IMR-90 (cell line): Measurements from ENCODE around the gene CAMK4. TPM values are rescaled to one million over a fixed set of nuclear protein-coding genes. Genes with fewer than 3 reads are reported as not detected.

Experiments
- ATAC-seq: fragments of 200-7000 bp; cut with Tn5 transposase; 2 replicates; pipeline ENCODE4 v1.9.1; 2020; ENCODE audit warnings: low read depth, mild to moderate bottlenecking, moderate library complexity
- BruUV-seq: library from RNA; stranded (reverse); fragments of 400-500 nt; replicated peaks from 2 replicates; lab custom pipeline; 2021; lab: Mats Ljungman, UMichigan
- CTCF ChIA-PET: fragments of 300-600 bp; formaldehyde crosslinking; extraction: SDS; loops from one replicate; lab custom pipeline; 2021; ENCODE audit warnings: antibody characterized with exemption; lab: Yijun Ruan, JAX
- POLR2A ChIA-PET: fragments of 300-600 bp; sonication (Branson Sonifier 250); formaldehyde crosslinking; loops from one replicate; lab custom pipeline; 2022; ENCODE audit warnings: antibody characterized with exemption; ENCODE audit not compliant: unreplicated experiment; lab: Charles Lee
- DNase-seq: peaks from one replicate; pipeline ENCODE4 v3.0.0; 2013
- H2AFZ ChIP-seq: replicated peaks from 2 replicates; pipeline ENCODE3; 2013; ENCODE audit warnings: low read length, mild to moderate bottlenecking; ENCODE audit not compliant: poor library complexity
- H2AK5ac ChIP-seq: 2 replicates; pipeline ENCODE4 v1.6.1; 2013; ENCODE audit warnings: low read depth, low read length, inconsistent platforms
- H2AK9ac ChIP-seq: replicated peaks from 2 replicates; pipeline ENCODE3; 2013; ENCODE audit warnings: mild to moderate bottlenecking, low read depth, low read length, moderate library complexity; ENCODE audit not compliant: poor library complexity
- H2BK120ac ChIP-seq: 2 replicates; pipeline ENCODE4 v1.6.1; 2013; ENCODE audit warnings: low read depth, low read length, inconsistent platforms
- H2BK15ac ChIP-seq: 3 replicates; pipeline ENCODE4 v1.6.1; 2013; ENCODE audit warnings: low read depth, low read length, inconsistent platforms
- H2BK20ac ChIP-seq: 2 replicates; pipeline ENCODE4 v1.6.1; 2013; ENCODE audit warnings: low read depth, mild to moderate bottlenecking, inconsistent platforms, low read length, moderate library complexity
- H2BK5ac ChIP-seq: 2 replicates; pipeline ENCODE4 v1.6.1; 2013; ENCODE audit warnings: mild to moderate bottlenecking, low read depth, low read length, inconsistent platforms; ENCODE audit not compliant: poor library complexity, severe bottlenecking
- H3K14ac ChIP-seq: replicated peaks from 2 replicates; pipeline ENCODE4 v1.6.1; 2013; ENCODE audit warnings: low read depth, low read length, inconsistent platforms
- H3K18ac ChIP-seq: 2 replicates; pipeline ENCODE4 v1.6.1; 2013; ENCODE audit warnings: low read depth, low read length, control low read depth
- H3K23ac ChIP-seq: 2 replicates; pipeline ENCODE4 v1.6.1; 2013; ENCODE audit warnings: low read depth, low read length, inconsistent platforms
- H3K27ac ChIP-seq: 2 replicates; pipeline ENCODE4 v1.5.1; 2013; ENCODE audit warnings: mild to moderate bottlenecking, control low read depth, low read length; ENCODE audit not compliant: insufficient read depth
- H3K27me3 ChIP-seq: 2 replicates; pipeline ENCODE4 v1.6.1; 2013; ENCODE audit warnings: low read length; ENCODE audit not compliant: control insufficient read depth, insufficient read depth
- H3K36me3 ChIP-seq: 2 replicates; pipeline ENCODE4 v1.6.1; 2013; ENCODE audit warnings: low read length, mixed read lengths; ENCODE audit not compliant: control insufficient read depth, insufficient read depth
- H3K4ac ChIP-seq: 2 replicates; pipeline ENCODE4 v1.6.1; 2013; ENCODE audit warnings: low read depth, low read length, inconsistent platforms
- H3K4me1 ChIP-seq: 2 replicates; pipeline ENCODE4 v1.6.1; 2013; ENCODE audit warnings: low read length, mixed read lengths; ENCODE audit not compliant: control insufficient read depth, insufficient read depth
- H3K4me2 ChIP-seq: 2 replicates; pipeline ENCODE4 v1.6.1; 2013; ENCODE audit warnings: low read depth, mild to moderate bottlenecking, control low read depth, low read length, moderate library complexity
- H3K4me3 ChIP-seq: 2 replicates; pipeline ENCODE4 v1.5.1; 2013; ENCODE audit warnings: low read depth, mild to moderate bottlenecking, control low read depth, low read length, moderate library complexity; ENCODE audit not compliant: insufficient read depth
- H3K56ac ChIP-seq: 2 replicates; pipeline ENCODE4 v1.6.1; 2013; ENCODE audit warnings: low read length, inconsistent platforms; ENCODE audit not compliant: insufficient read depth; ENCODE audit errors: extremely low read depth
- H3K79me1 ChIP-seq, 2 experiments: 2 replicates each; pipeline ENCODE4 v1.6.1; 2013; ENCODE audit warnings: low read length in 2 of 2, inconsistent platforms in 1 of 2, low read depth in 1 of 2
- H3K9ac ChIP-seq: 2 replicates; pipeline ENCODE4 v1.6.1; 2013; ENCODE audit warnings: low read depth, low read length, control low read depth
- H3K9me1 ChIP-seq: 2 replicates; pipeline ENCODE4 v1.6.1; 2013; ENCODE audit warnings: low read length, inconsistent platforms; ENCODE audit not compliant: insufficient read depth
- H3K9me3 ChIP-seq: 2 replicates; pipeline ENCODE4 v1.6.1; 2013; ENCODE audit warnings: low read length; ENCODE audit not compliant: control insufficient read depth, insufficient read depth
- H4K20me1 ChIP-seq: 2 replicates; pipeline ENCODE4 v1.6.1; 2013; ENCODE audit warnings: low read length, inconsistent platforms; ENCODE audit not compliant: insufficient read depth
- H4K5ac ChIP-seq: 2 replicates; pipeline ENCODE4 v1.6.1; 2013; ENCODE audit warnings: mild to moderate bottlenecking, low read depth, low read length, control low read depth
- H4K8ac ChIP-seq, 2 experiments: 2 replicates each; pipeline ENCODE4 v1.6.1; 2013; ENCODE audit warnings: low read depth in 2 of 2, low read length in 2 of 2, control low read depth in 1 of 2, inconsistent platforms in 1 of 2
- H4K91ac ChIP-seq: 2 replicates; pipeline ENCODE4 v1.6.1; 2013; ENCODE audit warnings: low read depth, low read length, inconsistent platforms; ENCODE audit not compliant: insufficient read depth
- BHLHE40 ChIP-seq: fragments of 150-350 bp; IDR thresholded peaks from 2 replicates; pipeline ENCODE4 v1.6.1; 2016; ENCODE audit warnings: mild to moderate bottlenecking, low read depth, low read length
- CEBPB ChIP-seq: IDR thresholded peaks from 2 replicates; pipeline ENCODE4 v1.6.1; 2012; ENCODE audit warnings: low read depth, low read length, improper control_type of control experiment
- CHD1 ChIP-seq: IDR thresholded peaks from 2 replicates; pipeline ENCODE4 v1.6.1; 2012; ENCODE audit warnings: low read depth, low read length, improper control_type of control experiment
- FOS ChIP-seq: fragments of 150-350 bp; IDR thresholded peaks from 2 replicates; pipeline ENCODE4 v1.6.1; 2016; ENCODE audit warnings: low read depth, low read length
- MAZ ChIP-seq: IDR thresholded peaks from 2 replicates; pipeline ENCODE4 v1.6.1; 2012; ENCODE audit warnings: low read depth, mild to moderate bottlenecking, low read length, improper control_type of control experiment, moderate library complexity, borderline replicate concordance
- NFE2L2 ChIP-seq: fragments of 150-350 bp; IDR thresholded peaks from 2 replicates; pipeline ENCODE4 v1.6.1; 2016; ENCODE audit warnings: low read depth, mild to moderate bottlenecking, low read length
- POLR2A ChIP-seq: IDR thresholded peaks from 2 replicates; pipeline ENCODE4 v1.6.1; 2012; ENCODE audit warnings: mild to moderate bottlenecking, low read depth, low read length
- RAD21 ChIP-seq: IDR thresholded peaks from 2 replicates; pipeline ENCODE4 v1.6.1; 2012; ENCODE audit warnings: low read length, improper control_type of control experiment
- RCOR1 ChIP-seq: IDR thresholded peaks from 2 replicates; pipeline ENCODE4 v1.6.1; 2012; ENCODE audit warnings: mild to moderate bottlenecking, low read length, improper control_type of control experiment; ENCODE audit not compliant: insufficient replicate concordance
- RFX5 ChIP-seq: IDR thresholded peaks from 2 replicates; pipeline ENCODE4 v1.8.0; 2012; ENCODE audit warnings: low read depth, mild to moderate bottlenecking, low read length, moderate library complexity
- SMC3 ChIP-seq: fragments of 150-350 bp; IDR thresholded peaks from 2 replicates; pipeline ENCODE4 v1.6.1; 2016; ENCODE audit warnings: low read depth, mild to moderate bottlenecking, antibody characterized with exemption, low read length, moderate library complexity
- WGBS, 2 experiments: methylation state at CpG; one replicate each; pipeline versions ENCODE4 v1.1.5 to v1.1.7; 2013; ENCODE audit warnings: missing lambda C conversion rate in 2 of 2; ENCODE audit not compliant: insufficient read length in 1 of 2; ENCODE audit errors: extremely low coverage in 2 of 2; 5-methylcytosine and 5-hydroxymethylcytosine counted together
- dilution Hi-C: fragments of 300-500 bp; cut with HindIII; formaldehyde crosslinking; loops from one replicate; pipeline ENCODE4 v1.14.3; 2018; ENCODE audit warnings: low sequenced_read_pairs; ENCODE audit not compliant: unreplicated experiment
- in situ Hi-C: fragments of 300-500 bp; cut with MboI; formaldehyde crosslinking; loops from 3 replicates; pipeline ENCODE4 v1.14.3; 2019; ENCODE audit warnings: low sequenced_read_pairs, inconsistent platforms, mixed read lengths
- intact Hi-C: fragments of 100-400 bp; cut with micrococcal nuclease; formaldehyde crosslinking; loops from 2 replicates; pipeline ENCODE4 v1.10.0; 2022
- polyA plus RNA-seq, 3 experiments: library from polyadenylated mRNA; depleted of rRNA; stranded (reverse); fragments of >200 nt; gene quantifications; 2 replicates each; pipeline ENCODE4 v1.2.3, GENCODE V29; 2012; ENCODE audit warnings: low replicate concordance in 1 of 3
- total RNA-seq: library from RNA; depleted of rRNA; stranded (reverse); fragments of >200 nt; gene quantifications from 2 replicates; pipeline ENCODE4 v1.2.3, GENCODE V29; 2012
- TF ChIP-seq, protein P1 (sequence below): fragments of 150-350 bp; IDR thresholded peaks from 2 replicates; pipeline ENCODE4 v1.6.1; 2017; ENCODE audit warnings: mild to moderate bottlenecking, antibody characterized with exemption, low read length, low read depth
- TF ChIP-seq, protein P2 (sequence below): fragments of 150-350 bp; IDR thresholded peaks from 2 replicates; pipeline ENCODE4 v1.6.1; 2016; ENCODE audit warnings: low read depth, mild to moderate bottlenecking, low read length, moderate library complexity, borderline replicate concordance

CAMK4 gene
- total and polyA plus RNA-seq, 2 of the 4 experiments (the other 2 are of a cell fraction), result 3.7 to 4.8 TPM

DNA sequence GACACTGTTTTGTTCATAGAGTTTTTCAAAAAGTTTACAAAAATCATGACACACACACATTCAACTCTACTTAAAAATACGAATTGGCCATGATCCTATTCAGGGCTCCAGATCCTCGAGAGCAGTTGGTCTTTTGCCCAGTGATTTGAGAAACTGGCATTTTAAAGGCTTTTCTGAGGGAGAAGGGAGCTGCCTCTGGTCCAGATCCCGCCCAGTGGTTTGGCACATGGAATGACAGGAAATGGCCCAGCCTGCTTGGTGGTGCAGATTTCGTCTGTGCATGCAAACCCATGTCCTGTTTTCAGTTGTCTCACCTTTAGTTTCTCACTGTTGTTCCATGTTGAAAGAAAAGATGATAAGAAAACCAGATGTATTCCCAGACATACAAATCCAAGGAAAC, 3.6 kb downstream of the CAMK4 start:
- no peak overlapping the region for H2AK5ac ChIP-seq
- POLR2A ChIA-PET, result no interaction called here
- no peak overlapping the region for H4K5ac ChIP-seq
- no peak overlapping the region for H3K4ac ChIP-seq
- no peaks in the 10 kb centered on the region for H3K27me3 ChIP-seq
- H4K91ac ChIP-seq, result no peak overlapping the region
- H3K4me3 ChIP-seq, result no peak overlapping the region
- H2AK9ac ChIP-seq, result no peak overlapping the region
- H2AFZ ChIP-seq, result no peak overlapping the region
- dilution Hi-C loops (no loop called here), intact Hi-C loops (loop anchor here (5.0 kb wide), 1 partner anchor 920 kb away; no protein-coding TSS in a partner anchor), in situ Hi-C loops (no loop called here)
- ATAC-seq, result no peak
- H3K14ac ChIP-seq, result no peak overlapping the region
- H2BK120ac ChIP-seq, result no peak overlapping the region
- no peak overlapping the region for H3K23ac ChIP-seq
- no peaks in the 10 kb centered on the region; the same call in 1 of the 2 replicates for H3K9me1 ChIP-seq
- no peak overlapping the region for H3K9ac ChIP-seq
- peak; percentile 16 for DNase-seq
- no peak overlapping the region; the same call in 1 of the 2 replicates for H3K4me2 ChIP-seq
- H3K79me1 ChIP-seq, result no peaks in the 10 kb centered on the region
- CTCF ChIA-PET, result interaction anchor here (0.8 kb wide), 1 partner anchor 262 kb away, joined by 3 read pairs; no protein-coding TSS in a partner anchor
- H4K8ac ChIP-seq, result no peak overlapping the region
- H3K4me1 ChIP-seq, result no peaks in the 10 kb centered on the region; the same call in 1 of the 2 replicates
- H4K20me1 ChIP-seq, result no peaks in the 10 kb centered on the region
- no peak overlapping the region for H3K27ac ChIP-seq
- no TSS peak for BruUV-seq
- H3K18ac ChIP-seq, result no peak overlapping the region
- TF ChIP-seq, protein P1, sequence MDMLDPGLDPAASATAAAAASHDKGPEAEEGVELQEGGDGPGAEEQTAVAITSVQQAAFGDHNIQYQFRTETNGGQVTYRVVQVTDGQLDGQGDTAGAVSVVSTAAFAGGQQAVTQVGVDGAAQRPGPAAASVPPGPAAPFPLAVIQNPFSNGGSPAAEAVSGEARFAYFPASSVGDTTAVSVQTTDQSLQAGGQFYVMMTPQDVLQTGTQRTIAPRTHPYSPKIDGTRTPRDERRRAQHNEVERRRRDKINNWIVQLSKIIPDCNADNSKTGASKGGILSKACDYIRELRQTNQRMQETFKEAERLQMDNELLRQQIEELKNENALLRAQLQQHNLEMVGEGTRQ, result no peak
- TF ChIP-seq NFE2L2, result no peak
- TF ChIP-seq CEBPB, result no peak
- no peak for TF ChIP-seq FOS
- no peak for TF ChIP-seq BHLHE40
- TF ChIP-seq, protein P2, sequence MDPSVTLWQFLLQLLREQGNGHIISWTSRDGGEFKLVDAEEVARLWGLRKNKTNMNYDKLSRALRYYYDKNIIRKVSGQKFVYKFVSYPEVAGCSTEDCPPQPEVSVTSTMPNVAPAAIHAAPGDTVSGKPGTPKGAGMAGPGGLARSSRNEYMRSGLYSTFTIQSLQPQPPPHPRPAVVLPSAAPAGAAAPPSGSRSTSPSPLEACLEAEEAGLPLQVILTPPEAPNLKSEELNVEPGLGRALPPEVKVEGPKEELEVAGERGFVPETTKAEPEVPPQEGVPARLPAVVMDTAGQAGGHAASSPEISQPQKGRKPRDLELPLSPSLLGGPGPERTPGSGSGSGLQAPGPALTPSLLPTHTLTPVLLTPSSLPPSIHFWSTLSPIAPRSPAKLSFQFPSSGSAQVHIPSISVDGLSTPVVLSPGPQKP, result no peak
- no peak for TF ChIP-seq CHD1
- no peak for TF ChIP-seq RFX5
- TF ChIP-seq RAD21, result no peak
- TF ChIP-seq POLR2A, result no peak
- TF ChIP-seq RCOR1, result no peak
- no peak for TF ChIP-seq SMC3
- no peak for TF ChIP-seq MAZ
- no peak overlapping the region for H2BK20ac ChIP-seq
- no peaks in the 10 kb centered on the region for H3K36me3 ChIP-seq
- no peak overlapping the region for H2BK5ac ChIP-seq
- H2BK15ac ChIP-seq, result no peak overlapping the region
- no CpG with 5 or more reads among the region's 4 CpGs for WGBS, 2 experiments
- no peak overlapping the region for H3K56ac ChIP-seq
- H3K9me3 ChIP-seq, result no peaks in the 10 kb centered on the region
